Neural cell (in vitro differentiated cells): ENCODE results near the gene SLC5A5.
A peak's percentile ranks its signal among the peaks of the same experiment; 100 is the strongest.

Source experiments
- POLR2AphosphoS5 ChIP-seq: IDR thresholded peaks from 2 replicates; pipeline ENCODE4 v1.6.1; 2012
- RAD21 ChIP-seq: fragments of 450-650 bp; conservative IDR thresholded peaks from 2 replicates; pipeline ENCODE4 v1.6.1; 2014; ENCODE audit warnings: antibody characterized with exemption, mild to moderate bottlenecking, moderate library complexity
- REST ChIP-seq: IDR thresholded peaks from 2 replicates; pipeline ENCODE4 v1.6.1; 2012; ENCODE audit warnings: borderline replicate concordance
- SMC3 ChIP-seq: fragments of 450-650 bp; conservative IDR thresholded peaks from 2 replicates; pipeline ENCODE4 v1.6.1; 2014; ENCODE audit warnings: antibody characterized with exemption, mild to moderate bottlenecking, moderate library complexity; ENCODE audit not compliant: poor library complexity
- TAF1 ChIP-seq: IDR thresholded peaks from 2 replicates; pipeline ENCODE4 v1.6.1; 2012; ENCODE audit warnings: low read depth
- TF ChIP-seq, protein P1 (sequence below): fragments of 450-650 bp; IDR thresholded peaks from 2 replicates; pipeline ENCODE4 v1.5.1; 2014; ENCODE audit warnings: antibody characterized with exemption, mild to moderate bottlenecking, moderate library complexity; ENCODE audit not compliant: poor library complexity, severe bottlenecking

GRCh38 chr19:17855280-17856152 is 16.2 kb upstream of the SLC5A5 start:
- TF ChIP-seq, protein P1, sequence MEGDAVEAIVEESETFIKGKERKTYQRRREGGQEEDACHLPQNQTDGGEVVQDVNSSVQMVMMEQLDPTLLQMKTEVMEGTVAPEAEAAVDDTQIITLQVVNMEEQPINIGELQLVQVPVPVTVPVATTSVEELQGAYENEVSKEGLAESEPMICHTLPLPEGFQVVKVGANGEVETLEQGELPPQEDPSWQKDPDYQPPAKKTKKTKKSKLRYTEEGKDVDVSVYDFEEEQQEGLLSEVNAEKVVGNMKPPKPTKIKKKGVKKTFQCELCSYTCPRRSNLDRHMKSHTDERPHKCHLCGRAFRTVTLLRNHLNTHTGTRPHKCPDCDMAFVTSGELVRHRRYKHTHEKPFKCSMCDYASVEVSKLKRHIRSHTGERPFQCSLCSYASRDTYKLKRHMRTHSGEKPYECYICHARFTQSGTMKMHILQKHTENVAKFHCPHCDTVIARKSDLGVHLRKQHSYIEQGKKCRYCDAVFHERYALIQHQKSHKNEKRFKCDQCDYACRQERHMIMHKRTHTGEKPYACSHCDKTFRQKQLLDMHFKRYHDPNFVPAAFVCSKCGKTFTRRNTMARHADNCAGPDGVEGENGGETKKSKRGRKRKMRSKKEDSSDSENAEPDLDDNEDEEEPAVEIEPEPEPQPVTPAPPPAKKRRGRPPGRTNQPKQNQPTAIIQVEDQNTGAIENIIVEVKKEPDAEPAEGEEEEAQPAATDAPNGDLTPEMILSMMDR = peak; percentile 96
- TF ChIP-seq SMC3 = peak; percentile 91
- no peak for TF ChIP-seq POLR2AphosphoS5
- TF ChIP-seq REST = no peak
- peak; percentile 96 for TF ChIP-seq RAD21
- TF ChIP-seq TAF1 = no peak
